Stimulated activated CD8-positive, alpha-beta memory T cell treated with anti-CD3 and anti-CD28 coated beads, Interleukin-2, amount 100 ng/mL, for 1 hour (primary cell): Measurements from ENCODE around the gene CTTNBP2.

Source experiments
- DNase-seq, 2 donors: peaks; one replicate each; pipeline ENCODE4 v3.0.0-alpha.2; 2020; ENCODE audit warnings: low read depth in 2 of 2

Gene CTTNBP2

GRCh38 chr7:117825132-117825531 lies 48.1 kb downstream of the CTTNBP2 start:
- no peak for DNase-seq

DNA sequence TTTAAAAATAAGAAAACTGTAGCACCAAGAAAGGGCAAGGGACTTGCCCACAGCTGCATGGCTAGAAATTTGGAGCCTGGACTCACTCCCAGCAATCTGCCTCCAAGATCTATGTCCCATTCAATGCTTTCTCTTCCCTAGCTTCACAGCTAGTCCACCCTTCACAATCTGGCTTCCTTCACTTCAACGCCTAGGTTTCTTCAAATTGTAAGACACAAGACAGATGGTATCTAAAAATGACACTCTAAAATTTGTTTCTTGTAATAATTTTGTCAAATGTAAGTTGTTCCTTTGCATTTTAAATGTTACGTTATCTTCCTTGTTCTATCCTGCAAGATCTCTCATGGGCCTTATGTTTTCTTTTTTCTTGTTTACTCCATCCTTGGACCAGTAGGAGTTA lies 48.6 kb downstream of the CTTNBP2 start:
- DNase-seq = no peak

DNA sequence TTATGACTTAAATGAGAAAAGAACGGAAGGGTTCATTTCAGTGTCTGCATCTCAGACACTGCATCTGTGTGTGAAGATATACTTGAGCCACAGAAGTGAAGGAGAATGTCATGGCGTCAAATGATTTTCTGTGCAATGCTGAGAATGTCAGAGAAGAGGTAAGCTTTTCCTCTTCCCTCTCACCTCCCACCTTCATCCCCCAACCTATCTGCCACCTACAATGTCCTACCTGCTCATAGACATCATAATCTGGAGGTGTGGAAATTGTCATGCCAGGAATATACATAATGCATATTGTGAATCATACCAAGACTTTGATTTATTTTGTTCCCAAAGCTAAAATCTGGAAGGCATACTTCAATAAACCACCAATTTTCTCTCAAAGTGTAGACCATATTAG lies 53.7 kb downstream of the CTTNBP2 start:
- no peak for DNase-seq

GRCh38 chr7:117818232-117818631 lies 55.0 kb downstream of the CTTNBP2 start:
- no peak for DNase-seq

DNA sequence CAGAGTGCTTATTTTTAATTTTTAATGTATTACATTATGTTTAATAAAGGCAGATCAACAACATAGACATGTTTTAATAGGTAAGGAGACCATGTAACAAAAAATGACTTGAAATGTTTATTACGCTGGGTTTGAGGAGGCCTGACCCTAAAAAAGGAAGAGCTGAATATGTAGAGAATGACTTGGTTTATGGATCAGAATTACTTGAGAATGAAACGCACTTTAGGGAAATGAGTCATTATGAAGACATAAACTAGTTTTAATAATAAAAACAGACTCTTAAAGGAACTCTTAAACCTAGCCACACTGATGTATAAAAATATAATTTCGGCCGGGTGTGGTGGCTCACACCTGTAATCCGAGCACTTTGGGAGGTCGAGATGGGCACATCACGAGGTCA lies 56.5 kb downstream of the CTTNBP2 start:
- DNase-seq = no peak

DNA sequence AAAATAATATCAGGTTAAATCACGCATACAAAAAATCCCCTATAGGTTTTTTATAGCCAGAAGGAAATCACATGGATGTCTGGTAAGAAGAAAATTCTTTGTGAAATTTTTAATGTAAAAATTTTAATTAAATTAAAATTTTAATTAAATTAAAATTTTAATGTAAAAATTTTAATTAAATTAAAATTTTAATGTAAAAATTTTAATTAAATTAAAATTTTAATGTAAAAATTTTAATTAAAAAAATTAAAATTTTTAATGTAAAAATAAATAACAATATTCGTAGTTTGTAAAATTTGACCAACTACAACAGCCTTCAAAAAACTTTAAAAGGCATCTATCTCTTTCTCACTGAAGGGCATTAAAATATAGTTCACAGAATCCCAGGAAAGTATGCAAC lies 61.5 kb downstream of the CTTNBP2 start:
- DNase-seq = no peak

DNA sequence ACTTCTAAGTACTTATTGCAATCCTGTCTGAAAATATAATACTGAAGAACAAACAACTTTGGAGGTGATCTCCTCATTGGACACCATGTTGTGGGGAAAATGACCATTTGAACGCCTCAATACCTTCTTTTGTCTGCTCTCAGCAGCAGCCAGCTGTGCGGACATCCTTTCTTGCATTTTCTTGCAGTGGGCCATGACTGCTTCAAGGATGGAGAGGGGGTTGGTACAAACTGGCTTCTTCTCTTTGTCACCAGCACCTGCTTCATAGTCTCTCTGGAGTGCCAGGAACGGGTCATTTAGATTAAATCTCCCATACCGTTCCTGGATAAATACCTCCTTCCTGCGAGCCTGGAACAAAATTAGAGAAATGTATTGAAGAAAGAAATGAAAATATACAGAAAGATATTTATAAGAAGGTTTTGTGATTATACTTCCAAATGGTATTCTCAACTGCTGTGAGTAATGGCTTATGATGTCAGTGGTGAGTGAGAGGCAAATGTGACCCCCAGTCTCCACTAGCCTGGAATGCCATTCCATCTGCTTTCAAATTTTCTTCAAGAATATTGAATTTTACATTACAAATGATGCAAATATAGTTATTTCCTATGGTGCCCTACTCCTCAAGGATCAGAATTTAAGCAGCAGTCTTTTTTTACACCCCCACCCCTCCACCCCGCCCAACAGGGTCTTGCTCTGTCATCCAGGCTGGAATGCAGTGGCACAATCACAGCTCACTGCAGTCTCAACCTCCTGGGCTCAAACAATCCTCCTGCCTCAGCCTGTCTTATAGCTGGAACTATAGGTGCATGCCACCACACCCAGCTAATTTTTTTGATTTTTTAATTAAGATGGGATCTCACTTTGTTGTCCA lies 62.4 kb downstream of the CTTNBP2 start:
- no peak for DNase-seq

GRCh38 chr7:117809958-117810357 lies 63.3 kb downstream of the CTTNBP2 start:
- no peak for DNase-seq

DNA sequence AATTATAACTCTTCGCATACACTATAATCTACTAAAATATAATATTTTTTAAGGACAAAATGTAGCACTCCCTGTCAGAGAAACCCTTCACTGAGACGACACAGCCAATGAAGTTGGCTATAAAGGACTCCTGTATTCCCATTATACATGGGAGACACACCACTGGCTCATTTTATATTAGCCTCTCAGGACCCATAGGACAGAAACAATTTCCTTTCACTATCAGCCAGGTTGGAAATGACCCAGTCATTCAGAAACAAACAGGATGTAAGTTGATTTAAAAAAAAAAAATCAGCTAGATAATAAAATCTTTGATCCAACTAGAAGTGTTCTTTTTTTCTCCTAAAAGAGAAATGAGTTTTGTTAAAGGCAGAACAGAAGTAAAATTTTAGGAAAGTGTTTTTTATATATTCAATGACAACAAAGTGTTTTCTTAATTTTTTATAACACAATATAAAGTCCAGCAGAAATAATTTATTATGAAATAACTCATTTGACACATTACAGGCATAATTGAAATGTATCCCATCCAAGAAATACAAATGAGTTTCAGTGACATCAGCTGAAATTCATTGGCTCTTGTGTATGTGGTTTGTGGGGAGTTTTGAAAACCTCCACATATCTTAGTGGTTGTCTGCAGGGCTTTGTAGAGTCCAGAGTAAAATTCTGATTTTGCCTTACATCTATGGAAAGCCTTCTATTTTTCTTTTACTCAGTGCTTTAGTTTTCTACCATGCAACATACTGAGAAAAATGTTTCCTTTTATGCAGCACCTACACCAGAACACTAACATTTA lies 64.1 kb downstream of the CTTNBP2 start:
- DNase-seq = no peak

DNA sequence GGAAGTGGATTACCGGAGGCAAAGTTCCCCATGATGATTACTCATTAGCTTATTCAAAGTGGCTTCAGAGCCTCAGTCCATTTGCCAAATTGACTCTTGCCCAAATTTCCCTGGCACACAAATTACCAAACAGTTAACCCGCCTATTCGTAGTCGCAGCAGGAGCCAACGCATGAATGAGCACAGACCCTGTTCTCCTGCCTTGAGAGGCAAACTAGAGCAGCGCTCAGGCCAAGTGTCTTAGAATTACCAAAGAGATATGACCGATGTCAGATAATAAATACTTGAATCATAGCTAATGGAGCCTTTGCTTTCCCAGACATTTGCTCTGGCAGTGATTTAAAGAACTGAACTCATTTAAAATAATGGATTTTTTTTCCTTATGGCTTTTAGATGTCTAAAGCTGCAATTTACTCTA lies 64.9 kb downstream of the CTTNBP2 start:
- DNase-seq = no peak

DNA sequence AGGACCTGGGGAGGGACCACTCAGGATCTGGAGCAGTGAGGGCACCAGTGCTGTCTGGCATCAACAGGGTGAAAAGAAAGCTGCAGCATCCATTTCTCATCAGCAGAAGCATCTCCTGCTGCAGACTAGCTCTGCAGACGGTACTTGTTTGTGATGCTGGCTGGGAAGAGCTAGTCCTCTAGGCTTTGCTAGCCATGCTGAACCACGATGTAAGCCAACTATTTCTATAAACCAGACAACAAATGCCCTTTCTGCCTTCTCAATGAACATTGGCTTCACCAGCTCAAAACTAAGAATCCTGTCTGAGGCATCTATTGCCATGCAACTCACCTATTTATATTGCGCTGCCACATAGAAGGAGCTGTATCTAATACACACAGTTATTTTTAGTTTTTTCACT lies 65.6 kb downstream of the CTTNBP2 start:
- DNase-seq = no peak

DNA sequence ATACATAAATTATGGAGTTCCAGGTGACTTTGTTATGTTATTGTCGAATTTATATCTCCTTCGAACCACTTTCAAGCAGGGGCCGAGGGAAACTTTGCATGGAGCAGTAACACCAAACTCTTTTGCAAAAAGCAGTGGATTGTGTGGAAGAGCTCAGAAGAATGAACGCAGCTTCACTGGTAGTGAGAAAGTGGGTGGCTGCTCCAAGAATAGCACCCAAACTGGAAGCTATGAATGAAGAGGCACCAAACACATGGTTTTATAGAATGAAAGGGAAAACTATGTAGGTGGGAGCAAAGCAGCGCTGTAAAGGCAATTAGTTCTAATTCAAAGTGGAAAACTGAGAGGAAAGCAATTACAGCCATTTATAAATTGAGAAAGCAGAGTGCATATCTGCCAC lies 67.2 kb downstream of the CTTNBP2 start:
- no peak for DNase-seq

GRCh38 chr7:117805241-117805640 lies 68.0 kb downstream of the CTTNBP2 start:
- DNase-seq = no peak

DNA sequence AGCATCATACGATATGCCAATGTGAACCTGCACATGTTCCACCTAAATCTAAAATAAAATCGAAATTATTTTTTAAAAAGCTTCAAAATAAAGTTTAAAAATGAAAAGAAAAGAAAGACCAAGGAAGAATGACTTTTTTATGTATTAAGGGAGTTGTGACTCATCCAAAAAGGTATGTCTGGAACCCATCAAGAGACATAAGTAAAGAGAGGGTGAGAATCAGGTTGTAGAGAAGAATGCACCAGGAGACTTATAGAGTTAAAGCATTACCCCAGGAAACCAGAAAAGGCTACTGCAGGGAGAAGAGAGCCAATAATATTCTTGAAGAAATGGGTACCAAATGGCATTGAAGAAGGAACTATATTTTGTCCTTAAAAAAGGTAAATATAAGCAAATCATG lies 69.8 kb downstream of the CTTNBP2 start:
- DNase-seq = no peak

GRCh38 chr7:117802660-117803059 lies 70.6 kb downstream of the CTTNBP2 start:
- no peak for DNase-seq

GRCh38 chr7:117800841-117801240 lies 72.4 kb downstream of the CTTNBP2 start:
- no peak for DNase-seq

GRCh38 chr7:117800406-117800805 lies 72.8 kb downstream of the CTTNBP2 start:
- no peak for DNase-seq

DNA sequence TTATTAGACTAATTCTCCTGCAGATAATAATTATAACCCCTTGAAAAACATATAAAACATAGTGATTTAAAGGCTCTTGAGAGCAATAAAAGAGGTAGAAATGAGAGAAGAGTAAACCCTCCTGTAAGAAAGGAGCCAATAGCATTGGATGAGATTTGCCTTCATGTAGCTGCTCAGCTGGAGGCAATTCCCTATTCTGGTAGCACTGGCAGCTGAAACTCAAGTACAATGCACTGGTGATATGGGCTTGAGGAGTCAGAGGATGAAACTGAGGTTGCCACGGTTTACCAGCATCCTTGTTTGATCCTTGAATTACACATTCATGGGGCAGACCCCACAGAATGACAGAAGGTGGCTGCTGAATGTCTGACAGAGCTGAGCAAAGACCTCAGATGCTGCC lies 76.4 kb downstream of the CTTNBP2 start:
- no peak for DNase-seq

- no peak for DNase-seq
Observed at GRCh38 chr7:117793976-117794375, 79.3 kb downstream of the CTTNBP2 start.

DNA sequence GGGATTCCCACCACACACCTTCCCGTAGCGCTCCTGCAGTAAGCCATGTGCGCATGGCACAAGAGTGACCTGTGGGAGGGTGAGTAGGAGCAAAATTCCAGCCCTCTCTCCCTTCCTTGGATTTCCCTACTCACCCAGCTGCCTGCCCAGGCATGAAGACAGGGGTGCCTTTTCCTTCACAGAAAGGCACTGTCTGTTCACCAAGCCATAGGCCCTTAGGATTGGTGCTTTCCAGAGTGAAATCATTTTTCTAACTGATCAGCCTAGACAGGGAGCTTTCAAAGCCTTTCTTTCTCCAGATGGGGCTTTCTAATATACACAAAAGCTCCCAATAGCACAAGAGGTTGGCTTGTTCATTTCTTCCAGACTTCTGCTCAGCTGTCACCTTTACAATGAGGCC lies 79.7 kb downstream of the CTTNBP2 start:
- DNase-seq = no peak

DNA sequence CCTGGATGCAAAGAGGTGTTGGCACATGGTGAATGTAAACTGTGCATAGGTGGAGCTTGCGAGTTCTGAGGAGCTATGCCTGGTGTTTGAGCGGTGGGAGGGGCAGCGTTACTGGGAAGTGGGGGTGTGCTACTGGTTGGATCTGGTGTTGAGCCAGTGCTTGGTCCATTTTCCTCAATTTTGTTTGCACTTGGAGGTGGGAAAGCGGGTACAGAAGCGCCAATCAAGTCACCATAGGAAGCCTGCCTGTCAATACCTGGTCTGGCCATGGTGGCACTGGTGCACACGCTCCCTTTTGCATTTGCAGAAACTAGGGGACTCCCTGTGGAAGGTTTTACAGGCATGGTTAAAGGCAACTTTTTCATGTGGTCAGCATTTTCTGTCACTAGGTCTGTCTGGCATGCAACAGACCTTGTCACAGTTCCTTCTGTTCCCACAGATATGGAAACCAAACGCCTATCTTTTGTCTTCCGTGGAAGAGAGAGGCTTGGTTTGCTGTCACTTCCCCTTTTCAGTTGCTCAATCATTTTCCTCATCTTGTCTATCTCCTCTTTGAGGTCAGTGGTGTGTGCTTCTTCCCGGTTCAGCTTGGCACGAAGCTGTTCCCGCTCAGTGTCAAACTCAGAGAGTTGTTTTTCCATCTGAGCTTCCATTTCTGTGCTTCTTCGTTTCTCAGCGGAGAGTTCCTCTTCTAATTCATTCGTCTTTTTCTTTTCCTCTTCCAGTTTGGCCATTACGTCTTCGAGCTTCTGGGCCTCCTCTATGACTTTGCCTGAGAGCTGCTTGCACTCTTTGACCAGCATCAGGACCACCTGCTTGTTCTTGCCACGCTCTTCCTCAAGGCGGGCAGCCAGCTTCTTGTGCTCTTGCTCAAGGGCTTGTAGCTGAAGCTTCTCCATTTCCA lies 81.1 kb downstream of the CTTNBP2 start:
- DNase-seq = no peak

- DNase-seq = no peak
Observed at GRCh38 chr7:117790731-117791130, 82.5 kb downstream of the CTTNBP2 start.
